A549 (cell line): ENCODE results near the gene TBC1D20.

Experiments used
- CEBPB ChIP-seq, 2 experiments: fragments of >200 bp in 1 of 2; sonication (Bioruptor Twin) in 1 of 2; formaldehyde crosslinking in 1 of 2; IDR thresholded peaks; 2 replicates each; pipeline ENCODE4 v1.6.1; 2012 to 2016
- HOXA7 ChIP-seq: fragments of 250-450 bp; sonication (Bioruptor Pico); IDR thresholded peaks from 2 replicates; pipeline ENCODE4 v1.5.0; 2020; ENCODE audit warnings: mild to moderate bottlenecking, moderate library complexity
- MAFK ChIP-seq: fragments of 450-650 bp; IDR thresholded peaks from 2 replicates; pipeline ENCODE4 v1.6.1; 2014; ENCODE audit not compliant: partially characterized antibody
- TP53 ChIP-seq: fragments of 250-450 bp; sonication (Bioruptor Pico); IDR thresholded peaks from 2 replicates; pipeline ENCODE4 v1.5.0; 2021; ENCODE audit warnings: mild to moderate bottlenecking, moderate library complexity
- TF ChIP-seq, protein P1 (sequence below): fragments of >200 bp; sonication (Bioruptor Twin); formaldehyde crosslinking; IDR thresholded peaks from 3 replicates; pipeline ENCODE4 v1.5.1; 2016

DNA sequence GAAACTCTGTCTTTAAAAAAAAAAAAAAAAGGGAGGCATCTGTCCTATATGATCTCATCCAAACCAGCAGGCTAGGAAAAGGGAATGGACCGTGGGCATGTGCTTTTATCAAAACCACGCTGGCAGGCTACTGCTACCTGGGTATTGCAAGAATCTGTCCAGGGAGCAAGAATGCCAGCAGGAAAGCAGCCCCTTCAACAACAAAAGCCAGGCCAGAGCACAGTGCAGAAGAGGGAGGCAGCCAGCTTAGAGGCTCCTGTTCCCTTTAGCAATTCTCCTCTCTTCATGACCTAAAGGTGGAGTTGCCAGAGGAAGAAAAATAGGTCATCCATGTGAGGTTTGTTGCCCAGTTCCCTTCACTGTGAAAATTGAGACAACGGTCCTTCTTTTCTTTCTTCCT is 18.2 kb downstream of the TBC1D20 start:
- TF ChIP-seq, protein P1, sequence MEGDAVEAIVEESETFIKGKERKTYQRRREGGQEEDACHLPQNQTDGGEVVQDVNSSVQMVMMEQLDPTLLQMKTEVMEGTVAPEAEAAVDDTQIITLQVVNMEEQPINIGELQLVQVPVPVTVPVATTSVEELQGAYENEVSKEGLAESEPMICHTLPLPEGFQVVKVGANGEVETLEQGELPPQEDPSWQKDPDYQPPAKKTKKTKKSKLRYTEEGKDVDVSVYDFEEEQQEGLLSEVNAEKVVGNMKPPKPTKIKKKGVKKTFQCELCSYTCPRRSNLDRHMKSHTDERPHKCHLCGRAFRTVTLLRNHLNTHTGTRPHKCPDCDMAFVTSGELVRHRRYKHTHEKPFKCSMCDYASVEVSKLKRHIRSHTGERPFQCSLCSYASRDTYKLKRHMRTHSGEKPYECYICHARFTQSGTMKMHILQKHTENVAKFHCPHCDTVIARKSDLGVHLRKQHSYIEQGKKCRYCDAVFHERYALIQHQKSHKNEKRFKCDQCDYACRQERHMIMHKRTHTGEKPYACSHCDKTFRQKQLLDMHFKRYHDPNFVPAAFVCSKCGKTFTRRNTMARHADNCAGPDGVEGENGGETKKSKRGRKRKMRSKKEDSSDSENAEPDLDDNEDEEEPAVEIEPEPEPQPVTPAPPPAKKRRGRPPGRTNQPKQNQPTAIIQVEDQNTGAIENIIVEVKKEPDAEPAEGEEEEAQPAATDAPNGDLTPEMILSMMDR = no peak
- TF ChIP-seq MAFK = no peak
- TF ChIP-seq TP53 = no peak
- no peak for TF ChIP-seq CEBPB (IDR thresholded peaks at IDR 0.05)
- no peak for TF ChIP-seq HOXA7 (CRISPR knock-in tag)
